Amniotic stem cell (primary cell): Measurements from ENCODE around the gene CPED1.

Source experiments
- DNase-seq: peaks from one replicate; lab custom pipeline; 2025; lab: John Stamatoyannopoulos, UW

CPED1 gene

DNA sequence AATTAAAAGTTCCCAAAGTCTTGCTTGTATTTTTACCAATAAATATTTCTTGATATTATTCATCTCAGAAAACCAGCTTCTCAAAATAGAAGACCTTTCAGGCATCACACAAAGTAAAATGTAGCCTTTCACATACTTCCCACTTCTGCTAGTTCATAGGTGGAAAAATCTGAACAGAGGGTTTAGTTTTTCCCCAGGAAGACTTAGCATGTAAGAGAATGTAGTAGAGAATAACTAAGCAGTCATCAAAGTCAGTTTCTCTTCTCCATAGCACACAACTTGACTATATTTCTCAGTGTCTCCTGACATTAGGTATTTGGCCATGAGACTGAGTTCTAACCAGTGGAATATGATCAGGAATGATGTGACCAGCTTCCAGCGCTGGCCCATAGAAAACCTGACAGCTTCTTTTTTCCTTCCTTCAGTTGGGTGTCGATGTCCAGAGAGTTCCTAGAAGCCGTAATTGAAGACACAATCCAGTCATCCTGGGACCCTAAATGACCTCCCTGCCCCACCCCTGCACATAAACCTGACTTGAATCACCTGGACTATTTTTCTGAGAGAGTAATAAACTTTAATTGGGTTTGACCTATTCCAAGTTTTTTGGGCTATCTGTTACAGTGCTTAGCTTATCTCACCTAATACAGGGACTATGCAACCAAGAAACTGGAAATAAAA is 272.8 kb downstream of the CPED1 start:
- no peak for DNase-seq

- no peak for DNase-seq
These were observed 273.7 kb downstream of the CPED1 start for GRCh38 chr7:121262221-121262620.

GRCh38 chr7:121262969-121263368 is 274.5 kb downstream of the CPED1 start:
- no peak for DNase-seq

GRCh38 chr7:121266307-121266894 is 277.9 kb downstream of the CPED1 start:
- DNase-seq: no peak

DNA sequence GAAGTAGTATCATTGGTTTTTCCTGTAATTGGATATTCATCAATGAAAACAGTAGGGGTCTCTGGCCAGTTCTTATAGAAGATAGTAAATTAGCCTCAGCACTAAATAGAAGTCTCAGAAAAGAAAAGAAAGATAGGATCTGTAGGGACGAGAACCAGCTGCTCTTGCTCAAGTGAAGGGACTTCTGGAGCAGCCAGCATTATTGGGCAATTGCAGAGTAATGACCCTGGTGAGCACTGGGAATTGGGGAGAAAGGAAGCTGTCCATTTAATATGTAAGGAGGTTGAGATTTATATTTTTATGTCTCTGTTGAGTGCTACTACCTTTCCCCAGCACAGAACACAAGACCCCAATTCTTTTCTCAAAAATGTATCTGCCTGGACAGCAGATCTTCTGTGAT is 279.1 kb downstream of the CPED1 start:
- no peak for DNase-seq

- no peak for DNase-seq
These were observed 281.3 kb downstream of the CPED1 start for GRCh38 chr7:121269798-121270197.

- no peak for DNase-seq
These were observed 282.6 kb downstream of the CPED1 start for GRCh38 chr7:121271098-121271497.

DNA sequence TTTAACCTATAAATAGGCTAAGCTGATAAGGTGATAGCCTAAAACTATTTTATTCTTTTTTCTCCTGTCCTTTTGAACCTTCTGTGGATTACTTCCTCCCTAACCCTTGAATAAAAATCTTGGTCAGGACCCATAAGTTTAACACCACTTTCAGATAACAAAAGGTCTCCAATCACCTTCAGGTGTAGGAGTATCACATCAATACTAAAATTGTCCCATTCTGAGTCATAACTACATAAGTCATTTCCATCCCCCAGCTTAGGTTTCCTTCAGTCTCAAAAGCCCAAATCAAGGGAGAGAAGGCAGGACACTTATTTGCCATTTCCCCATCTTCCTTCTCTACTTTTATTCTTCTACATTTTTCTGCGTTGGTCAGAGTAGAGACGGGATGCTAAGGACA is 283.4 kb downstream of the CPED1 start:
- no peak for DNase-seq

DNA sequence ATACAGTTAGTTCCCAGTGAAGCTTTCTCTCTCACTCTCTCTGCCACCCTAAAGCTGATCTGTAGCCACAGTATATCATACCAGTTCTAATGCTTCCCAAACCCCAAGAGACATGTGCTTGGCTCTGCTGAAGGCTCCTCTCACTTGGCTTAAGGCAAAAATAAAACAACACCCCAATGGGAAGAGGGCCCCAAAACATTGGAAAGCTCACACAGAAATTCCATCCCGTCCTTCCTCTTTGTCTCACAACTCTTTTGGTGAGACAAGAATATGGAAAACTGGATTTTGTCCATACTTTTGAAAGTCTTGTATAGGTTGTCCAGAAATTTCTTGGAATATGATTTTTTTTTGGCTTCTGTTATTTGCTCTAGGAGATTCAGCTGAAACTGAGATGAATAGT is 284.2 kb downstream of the CPED1 start:
- no peak for DNase-seq

DNA sequence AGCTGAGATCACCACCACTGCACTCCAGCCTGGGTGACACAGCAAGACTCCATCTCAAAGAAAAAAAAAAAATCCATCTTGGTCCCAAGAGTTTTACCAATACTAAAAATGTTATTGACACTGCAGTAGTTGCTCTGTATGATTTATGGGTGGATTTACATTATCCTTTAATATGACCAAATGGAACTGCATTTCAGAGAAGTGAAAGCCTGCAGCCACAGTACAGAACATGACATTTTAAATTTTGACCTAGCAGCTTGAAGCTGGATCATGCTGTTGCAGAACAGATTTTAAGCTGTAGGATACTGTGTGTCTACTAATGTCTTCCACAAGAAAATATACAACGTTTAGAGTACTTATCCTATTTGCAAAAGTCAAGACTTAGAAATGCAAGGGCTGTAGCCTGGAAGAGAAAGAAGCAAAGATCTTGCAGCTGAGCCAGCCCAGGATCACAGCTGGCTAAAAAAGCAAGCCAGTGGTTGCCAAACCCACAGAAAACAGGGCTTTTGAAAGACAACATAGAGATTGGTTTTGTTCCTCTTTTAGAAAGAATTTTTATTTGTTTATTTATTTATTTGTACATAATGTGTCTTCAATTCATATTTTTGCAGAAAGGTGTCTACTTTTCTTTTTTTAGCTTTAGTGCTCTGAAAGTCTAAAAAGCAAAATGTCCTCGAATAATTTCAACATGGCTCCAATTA is 285.1 kb downstream of the CPED1 start:
- no peak for DNase-seq

GRCh38 chr7:121274467-121274866 is 286.0 kb downstream of the CPED1 start:
- DNase-seq: no peak

DNA sequence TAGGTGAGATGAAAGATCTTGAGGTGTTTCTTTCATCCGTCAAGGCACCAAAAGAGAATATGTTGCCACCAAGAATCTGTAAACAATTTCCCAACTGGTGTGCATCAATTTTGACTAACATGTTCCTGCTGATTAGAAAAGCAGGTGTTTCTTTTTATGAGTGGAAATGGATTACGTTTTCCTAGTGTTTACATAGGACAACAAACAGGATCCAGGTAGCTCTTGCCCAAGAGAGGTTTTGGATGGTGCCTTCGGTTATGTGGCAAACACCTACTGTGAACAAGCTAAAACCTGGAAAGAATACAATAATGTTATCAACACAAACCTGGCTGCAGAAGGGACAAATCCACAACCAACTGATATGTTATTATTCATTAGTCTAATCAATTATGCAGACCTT is 286.7 kb downstream of the CPED1 start:
- no peak for DNase-seq

DNA sequence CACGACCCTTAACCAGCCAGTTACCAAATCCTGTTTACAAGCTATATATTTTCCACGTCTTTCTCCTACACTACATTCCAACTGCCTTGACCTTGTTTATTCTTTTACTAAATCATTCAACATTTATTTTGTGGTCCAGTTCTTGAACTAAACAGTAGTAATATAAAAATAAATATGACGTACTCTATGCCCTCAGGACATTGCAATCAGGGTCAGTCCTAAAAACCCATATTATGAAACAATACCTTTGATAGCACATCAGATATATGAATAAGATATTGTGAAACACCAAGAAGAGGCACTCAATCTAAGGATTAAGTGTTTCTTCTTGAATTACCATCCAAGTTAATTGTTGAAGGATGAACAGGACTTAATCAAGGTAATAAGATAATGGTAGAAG is 287.8 kb downstream of the CPED1 start:
- no peak for DNase-seq

- no peak for DNase-seq
These were observed 289.9 kb downstream of the CPED1 start for GRCh38 chr7:121278120-121279021.

DNA sequence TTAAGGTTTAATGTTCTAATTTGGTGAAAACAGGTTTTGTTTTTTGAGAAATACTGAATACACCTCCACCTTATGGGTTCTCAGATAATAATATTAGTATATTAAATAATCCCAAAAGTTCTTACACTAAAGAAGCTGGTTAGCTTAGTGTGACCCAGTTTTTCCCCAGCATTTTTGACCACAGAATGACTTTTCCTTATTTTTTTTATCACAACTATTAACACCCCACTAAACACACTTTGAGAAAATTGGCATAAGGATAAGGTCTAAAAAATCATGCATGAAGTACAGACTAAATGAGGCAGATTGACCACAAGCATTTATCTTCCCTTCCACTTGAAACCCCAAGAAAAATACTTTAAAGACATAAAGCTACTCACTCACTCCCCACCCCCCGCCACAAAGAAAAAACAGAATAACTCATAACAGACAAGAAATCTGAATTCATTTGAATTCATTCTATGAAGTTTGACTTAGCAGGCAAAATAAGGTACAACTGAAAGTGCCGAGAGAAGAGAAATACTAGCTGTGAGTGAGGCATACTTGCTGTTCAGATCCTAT is 290.6 kb downstream of the CPED1 start:
- no peak for DNase-seq

DNA sequence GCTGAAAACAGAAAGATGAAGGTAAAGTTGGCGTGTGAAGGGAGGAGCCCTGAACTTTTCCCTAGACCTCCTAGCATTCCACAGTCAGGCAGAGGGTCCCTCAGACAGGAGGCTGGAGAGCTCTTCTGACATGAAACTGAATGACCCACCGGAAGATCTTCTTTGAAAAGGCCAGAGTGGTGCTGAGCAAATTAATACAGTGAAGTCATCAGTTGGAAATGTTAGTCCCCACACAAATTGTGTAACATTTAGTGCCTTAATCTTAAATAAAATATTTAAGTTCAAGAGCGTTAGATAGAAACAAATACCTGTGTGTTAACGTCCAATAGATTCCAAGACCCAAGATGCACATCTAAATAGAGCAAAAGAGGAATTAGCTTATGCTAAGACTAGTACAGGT is 291.3 kb downstream of the CPED1 start:
- DNase-seq: no peak

DNA sequence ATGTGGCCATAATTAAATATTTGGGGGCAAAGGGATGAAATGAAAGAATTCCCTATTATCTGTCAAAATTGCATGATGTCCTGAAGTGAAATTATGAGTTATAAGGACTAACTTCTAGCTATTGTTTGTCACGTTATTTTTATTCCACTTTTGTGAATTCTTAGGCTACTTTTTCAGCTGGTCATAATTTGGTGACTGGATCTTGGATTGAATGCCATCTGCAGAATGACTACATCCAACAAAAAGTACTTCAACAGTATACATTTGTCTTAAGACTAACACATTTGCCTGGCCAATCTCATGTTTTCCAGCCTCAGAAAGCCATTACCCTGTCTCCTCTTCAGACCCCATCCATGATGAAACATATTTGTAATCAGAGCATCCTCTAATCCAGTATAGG is 292.1 kb downstream of the CPED1 start:
- DNase-seq: no peak

DNA sequence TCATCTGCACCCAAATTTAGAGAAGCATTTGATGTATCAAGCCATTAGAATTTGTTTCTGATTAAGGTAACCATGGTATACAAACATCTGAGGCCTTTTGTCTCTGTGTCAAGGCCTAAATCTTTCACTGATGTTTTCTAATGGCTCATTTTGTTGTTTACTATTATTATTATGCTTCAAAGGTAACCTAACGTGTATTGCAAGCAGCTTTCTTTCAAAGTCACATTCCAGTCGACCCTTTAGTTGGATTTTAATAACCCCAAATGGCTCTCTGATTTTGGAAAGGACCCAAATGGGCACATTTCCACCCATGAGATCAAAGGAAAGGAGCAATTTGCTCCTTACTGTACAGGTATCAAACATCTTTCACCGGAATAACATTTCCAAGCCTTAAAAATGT is 293.6 kb downstream of the CPED1 start:
- DNase-seq: no peak

- DNase-seq: no peak
These were observed 296.7 kb downstream of the CPED1 start for GRCh38 chr7:121285066-121285667.

- DNase-seq: no peak
These were observed 297.7 kb downstream of the CPED1 start for GRCh38 chr7:121286186-121286585.
